NCI-H2196 treated with DMSO at 0.1 percent for 48 hours (cell line): ENCODE results near the gene EIF2D.
"Not testable (repeated sequence)": the region's sequence is repeated elsewhere in the genome, so short reads cannot be mapped to it uniquely, and the experiment has no call there.

Experiments used
- DNase-seq: peaks from one replicate; lab custom pipeline; 2025; ENCODE audit not compliant: unreplicated experiment; lab: John Stamatoyannopoulos, UW

The EIF2D gene

DNA sequence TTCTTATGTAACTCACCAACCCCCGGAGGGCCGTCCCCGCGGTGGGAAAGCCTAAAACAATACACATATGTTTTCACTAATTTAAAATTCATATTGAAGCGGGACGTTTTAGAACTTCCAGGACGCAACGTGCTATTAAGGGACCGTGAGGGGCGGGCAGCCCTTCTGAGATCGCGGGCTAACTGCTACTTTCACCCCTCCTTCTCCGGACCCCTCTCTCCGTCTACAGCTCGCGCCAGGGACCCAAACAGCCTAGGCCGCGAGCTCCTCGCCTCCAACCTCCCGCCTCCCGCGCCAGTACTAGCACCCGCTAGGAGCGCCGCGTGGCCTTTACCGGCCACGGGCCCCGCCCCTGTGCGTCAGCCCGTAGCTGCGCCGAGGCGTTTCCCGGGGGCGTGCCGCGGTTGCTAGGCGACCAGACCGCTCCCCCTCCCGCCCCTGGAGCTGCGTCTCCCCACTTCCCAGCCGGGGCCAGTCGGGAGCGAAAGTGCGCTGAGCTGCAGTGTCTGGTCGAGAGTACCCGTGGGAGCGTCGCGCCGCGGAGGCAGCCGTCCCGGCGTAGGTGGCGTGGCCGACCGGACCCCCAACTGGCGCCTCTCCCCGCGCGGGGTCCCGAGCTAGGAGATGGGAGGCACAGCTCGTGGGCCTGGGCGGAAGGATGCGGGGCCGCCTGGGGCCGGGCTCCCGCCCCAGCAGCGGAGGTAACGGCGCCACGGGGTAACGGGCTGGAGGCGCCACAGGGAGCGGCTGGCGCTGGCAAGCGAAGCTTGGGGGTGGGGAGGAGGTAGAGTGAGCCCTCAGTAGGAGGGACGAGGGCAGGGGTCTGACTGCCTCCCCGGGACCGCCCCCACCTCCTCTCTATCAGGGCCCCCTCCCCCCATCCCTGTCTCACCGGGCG, 23.1 kb upstream of the EIF2D start, which contains the start of gene DYRK3:
Gene DYRK3, plus strand, starts transcription at position 457 of the 898 bp plus-strand sequence. Its CDS starts 168 bp downstream, at position 625.
- peak; percentile 87 for DNase-seq

DNA sequence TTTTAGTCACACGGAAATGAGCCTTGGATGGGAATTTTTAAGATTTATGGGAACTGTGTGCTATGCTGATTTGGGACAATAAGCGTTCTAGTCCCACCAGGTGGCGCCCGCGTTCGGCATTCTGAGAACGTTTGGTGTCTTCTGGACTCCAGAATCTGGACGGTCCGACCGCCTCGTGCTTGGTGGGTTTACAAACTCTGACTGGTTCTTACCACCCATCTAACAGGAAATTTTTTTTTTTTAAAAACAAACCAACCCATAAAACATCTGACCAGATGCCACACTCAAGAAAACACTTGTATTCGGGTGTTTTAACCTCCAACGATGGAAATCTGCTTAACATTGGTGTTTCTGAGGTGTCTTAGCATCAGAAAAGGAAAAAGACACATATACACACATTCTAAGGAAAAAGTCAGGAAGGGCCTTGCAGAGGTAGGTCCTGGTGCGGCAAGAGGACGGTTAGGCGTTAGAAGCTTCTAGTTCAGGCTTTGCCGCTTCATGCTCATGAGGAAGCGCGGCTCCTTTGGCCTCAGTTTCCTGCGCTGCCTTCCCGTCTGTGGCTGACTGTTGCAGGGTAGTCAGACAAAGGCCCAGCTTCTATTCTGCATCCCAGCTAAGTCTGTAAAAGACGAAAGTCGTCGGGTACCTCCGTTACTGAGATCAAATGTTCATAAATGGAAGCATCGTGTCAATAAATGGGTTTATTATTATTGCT, 22.3 kb upstream of the EIF2D start:
- DNase-seq, result peak; percentile 65

DNA sequence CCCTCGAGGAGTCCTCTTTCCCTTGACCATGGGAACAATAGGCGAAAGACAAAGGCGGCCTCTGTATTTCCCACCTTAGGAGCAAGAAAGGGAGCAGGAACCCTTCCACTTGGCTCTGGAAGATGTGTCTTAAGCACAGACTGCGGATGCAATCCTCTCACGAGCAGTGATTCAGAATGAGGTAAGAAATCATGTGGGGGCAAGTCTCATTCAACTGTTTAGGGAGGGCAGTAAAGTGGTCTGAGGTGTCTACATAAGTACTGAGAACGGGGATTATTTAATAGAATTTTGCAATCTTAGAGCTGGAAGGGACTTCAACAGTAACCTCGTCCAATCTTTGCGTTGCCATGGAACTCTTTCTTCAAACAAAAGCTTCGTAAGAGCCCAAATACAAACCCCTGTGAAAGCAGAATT, 21.4 kb upstream of the EIF2D start:
- DNase-seq, result no peak

DNA sequence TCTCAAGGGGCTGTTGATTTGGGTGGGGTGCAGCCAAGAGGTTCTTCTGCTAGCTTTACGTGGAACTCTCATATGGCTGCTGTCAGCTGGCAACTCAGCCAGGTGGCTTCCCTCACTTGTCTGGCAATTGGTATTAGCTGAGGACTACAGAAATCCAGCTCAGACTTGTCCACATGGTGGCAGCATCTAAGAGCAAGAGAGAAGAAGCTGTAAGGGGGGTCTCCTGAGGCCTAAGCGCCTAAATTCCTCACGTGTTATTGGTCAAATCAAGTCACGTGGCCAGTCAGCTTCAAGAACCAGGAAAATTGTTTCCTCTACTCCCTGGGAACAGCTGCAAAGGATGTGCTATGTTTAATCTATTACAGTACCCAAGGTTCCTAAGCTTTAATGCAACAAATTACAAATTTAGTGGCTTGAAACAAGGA, 18.8 kb upstream of the EIF2D start:
- DNase-seq, result peak; percentile 62

DNA sequence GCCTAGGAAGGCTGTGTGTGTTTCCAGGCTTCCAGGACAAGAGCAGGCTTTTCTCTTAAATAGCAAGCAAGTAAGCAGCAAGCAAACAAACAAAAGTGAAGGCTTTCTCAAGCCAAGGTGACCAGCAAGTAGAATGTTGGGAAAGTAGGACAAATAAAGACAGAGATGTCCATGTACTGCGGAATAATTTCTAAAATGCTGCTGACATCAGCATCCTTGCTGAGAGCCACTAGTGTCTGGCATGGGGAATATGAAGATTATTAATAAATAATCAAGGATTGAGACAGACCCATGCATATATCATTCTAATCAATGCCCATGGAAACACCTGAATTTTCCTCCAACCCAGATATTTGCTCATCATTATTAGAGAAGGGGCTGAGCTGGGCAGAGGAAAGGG, 16.7 kb upstream of the EIF2D start:
- DNase-seq, result no peak

DNA sequence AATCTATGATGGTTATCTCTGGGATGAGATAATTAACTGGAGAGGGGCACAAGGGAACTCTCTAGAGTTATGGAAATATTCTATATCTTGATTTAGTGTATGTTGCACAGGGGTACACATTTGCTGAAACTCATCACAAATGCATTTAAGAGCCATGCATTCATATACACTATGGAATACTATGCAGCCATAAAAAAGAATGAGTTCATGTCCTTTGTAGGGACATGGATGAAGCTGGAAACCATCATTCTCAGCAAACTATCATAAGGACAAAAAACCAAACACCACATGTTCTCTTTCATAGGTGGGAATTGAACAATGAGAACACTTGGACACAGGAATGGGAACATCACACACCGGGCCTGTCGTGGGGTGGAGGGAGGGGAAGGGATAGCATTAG, 14.1 kb upstream of the EIF2D start:
- not testable (repeated sequence) for DNase-seq

DNA sequence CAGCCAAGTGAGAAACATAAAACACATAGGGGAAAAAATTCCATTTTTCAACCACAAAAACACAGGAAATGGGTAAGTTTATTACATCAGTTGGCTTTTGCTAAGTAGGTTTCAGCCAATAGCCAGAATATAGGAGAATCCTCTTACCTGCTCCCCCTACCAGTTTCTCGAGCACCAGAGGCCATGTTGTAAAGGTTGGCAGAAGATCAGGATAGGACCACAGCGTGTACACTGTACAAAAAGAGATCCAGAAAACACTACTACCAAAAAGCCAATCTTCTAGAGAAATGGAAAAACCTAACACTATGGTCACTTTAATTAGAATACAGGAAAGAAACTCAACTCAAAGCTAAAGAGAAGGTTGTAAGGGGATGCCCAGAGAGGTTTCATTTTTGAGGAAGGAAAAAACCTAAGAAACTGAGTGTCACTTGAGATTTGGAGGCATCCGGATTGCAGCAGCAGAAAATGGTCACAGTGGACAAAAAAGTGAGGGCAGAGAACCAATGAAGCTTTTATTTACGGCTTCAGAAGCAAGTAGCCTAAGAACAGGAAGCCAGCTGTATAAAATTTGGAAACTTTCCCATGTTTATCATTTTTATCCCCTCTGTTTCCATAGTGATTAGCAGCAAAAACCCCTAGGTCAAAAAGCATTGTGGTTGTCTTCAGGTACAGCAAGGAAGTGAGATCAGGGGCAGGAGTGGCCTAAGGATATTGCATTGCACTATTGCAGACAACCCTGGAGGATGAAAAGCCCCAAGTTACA, 2.9 kb downstream of the EIF2D start:
- DNase-seq, result no peak

DNA sequence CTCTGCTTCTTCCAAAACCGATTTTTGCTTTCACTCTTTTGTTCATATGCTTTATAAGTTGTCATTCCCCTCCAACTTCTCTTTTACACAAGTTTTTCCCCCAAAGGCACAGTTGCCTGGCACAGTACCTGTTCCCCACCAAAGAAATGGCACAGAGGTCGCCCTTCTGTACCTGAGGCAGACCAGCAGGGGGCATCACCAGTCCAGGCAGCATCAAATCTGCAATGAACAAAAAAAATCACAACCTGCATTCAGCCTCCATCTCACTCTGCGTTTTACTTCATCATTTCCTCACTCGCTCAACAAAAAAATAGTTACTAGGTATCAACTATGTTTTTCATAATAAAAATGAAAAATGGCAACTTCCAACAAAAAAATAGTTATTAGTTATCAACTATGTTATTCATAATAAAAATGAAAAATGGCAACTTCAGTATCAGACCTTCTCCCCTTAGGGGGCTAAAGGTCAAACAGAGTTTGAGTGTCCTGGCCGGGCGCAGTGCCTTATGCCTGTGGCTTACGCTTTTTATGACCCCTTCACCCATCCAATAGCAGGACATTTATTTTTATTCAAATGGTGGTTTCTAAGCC, 4.1 kb downstream of the EIF2D start:
- DNase-seq, result peak; percentile 17

DNA sequence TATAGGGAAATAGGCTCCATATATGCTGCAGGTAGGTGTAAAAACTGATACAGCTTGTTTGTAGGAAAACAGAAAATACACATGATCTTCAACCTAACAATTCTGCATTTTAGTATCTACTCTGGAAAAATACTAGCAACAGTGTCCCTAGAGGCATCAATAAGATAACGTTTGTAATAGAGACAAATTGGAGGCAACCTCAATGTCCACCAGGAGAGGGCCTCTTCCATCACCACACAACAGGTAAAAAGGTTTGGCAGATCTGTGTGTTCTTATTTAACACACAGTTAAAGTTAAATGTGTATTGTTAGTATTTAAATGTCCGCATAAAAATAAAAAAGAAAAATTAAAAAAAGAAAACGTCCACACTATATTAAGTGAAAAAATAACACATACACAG, 5.4 kb downstream of the EIF2D start:
- peak; percentile 31 for DNase-seq

DNA sequence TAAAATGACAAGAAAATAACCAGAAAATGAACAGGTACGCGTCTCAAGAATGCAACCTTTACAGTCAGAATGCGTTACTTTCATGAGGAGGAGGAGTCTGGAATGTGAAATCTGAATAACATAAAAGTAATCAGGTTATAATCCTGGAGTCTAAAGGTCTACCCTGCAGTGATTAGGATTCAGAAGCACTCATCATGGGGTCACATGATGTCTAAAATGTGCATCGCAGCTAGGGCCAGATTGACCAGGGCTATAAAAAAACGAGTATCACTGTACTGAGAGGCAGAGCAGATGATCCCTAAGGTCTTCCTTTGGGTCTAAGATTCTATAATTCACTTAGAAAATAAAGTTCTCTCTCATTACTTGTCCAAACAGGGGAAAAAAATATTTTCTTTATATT, 7.4 kb downstream of the EIF2D start:
- DNase-seq, result no peak

DNA sequence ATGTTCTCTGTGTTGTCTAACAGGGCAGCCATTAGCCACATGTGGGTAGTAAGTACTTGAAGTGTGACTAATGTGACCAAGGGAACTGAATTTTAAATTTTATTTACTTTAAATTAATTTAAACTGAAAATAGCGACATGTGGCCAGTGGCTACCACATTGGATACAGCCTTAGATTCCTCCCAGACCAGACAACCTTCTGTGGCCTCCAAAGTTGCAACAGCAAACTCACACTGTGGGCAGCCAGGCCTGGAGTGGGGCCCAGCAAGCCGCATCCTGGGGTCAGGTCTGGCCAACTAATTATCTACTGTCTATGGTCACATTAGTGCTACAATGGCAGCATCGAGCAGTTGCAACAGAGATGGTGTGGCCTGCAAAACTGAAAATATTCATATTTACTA, 11.7 kb downstream of the EIF2D start:
- no peak for DNase-seq

DNA sequence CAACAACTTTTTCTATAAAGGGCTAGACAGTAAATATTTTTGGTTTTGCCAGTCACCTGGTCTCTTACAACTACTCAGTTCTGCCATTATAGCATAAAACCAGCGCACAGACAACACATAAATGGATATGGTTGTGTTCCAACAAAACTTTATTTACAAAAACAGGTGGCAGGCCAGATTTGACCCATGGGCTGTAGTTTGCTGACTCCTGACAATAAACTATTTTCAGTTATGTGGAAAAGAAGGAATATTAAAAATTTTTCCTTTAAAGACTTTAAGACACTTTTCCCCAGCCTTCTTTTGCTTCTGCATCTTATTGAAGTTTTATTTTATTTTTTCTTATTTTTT, 16.0 kb downstream of the EIF2D start:
- DNase-seq, result no peak

DNA sequence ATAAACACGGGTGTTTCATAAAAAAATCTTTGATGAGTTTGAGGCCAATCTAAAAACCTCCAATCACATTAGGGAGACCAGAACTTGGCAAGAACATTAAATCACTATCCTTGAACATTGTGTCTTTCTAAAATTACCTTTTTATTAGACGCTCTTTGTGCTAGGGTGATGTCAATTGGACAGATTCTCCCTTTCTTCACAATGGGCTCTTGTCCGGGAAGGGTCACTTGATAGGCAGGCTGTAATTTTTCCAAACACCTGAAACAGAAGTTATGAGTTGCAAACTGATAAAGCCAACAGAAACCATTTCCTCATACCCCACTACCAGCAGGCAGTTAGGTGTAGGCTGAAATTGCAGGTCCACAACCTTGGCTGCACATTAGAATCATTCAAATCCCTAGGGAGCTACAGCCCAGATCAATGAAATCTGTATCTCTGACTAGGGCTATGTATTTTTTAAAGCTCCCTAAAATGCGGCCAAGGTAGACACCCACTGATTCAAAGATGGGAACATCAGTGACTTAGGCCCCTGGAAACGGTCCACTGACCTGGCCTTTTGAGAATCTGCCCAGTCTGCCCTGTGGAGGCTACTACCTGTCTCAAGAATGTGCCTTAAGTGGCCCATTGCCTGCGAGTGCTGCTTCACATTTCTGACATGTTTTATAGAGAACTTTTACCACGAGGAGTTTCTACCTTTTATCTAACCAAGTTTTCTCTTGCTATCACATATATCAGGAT, 16.5 kb downstream of the EIF2D start:
- no peak for DNase-seq

DNA sequence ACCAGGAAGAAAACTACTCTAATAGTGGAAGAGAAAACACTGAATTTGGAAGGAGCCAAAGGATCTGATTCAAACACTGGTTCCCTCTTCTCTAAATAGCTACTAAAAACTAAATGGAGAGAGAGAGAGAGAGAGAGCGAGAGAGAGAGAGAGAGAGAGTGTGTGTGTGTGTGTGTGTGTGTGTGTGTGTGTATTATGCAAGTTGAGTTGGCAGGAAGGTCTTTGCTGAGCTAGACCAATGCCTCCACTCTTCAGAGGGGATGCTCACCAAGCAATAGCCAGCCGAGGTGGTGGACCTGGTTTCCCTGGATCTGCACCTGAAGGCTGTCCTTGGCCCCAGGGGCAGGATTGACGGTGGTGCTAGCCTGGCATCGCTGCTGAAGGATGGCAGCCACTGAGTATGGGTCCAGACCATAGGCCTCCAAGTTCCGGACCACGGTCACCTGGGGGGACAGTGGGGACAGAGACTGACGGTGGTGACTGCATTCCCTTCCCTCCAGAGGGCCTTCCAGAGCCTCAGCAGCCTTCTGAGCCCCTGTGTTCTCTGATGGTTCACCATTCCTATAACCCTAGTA, 18.8 kb downstream of the EIF2D start:
- DNase-seq, result no peak

DNA sequence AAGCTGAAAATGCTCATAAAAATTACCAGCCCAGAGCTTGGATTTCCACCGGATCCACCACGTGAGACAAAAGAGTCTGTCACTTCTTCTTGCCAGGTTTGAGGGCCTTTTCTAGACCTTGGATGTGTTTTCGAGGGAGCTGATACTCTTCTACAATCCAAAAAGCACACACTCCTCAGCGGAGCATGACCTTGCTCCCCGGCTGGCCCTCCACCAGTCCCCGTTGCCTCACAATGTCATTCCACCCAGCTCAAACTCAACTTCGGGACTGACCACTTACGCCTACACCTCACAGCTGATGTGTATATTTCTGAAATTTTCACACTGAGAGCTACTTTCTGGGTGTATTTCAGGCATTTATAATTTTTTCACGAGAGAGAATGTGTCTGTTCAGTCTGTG, 20.6 kb downstream of the EIF2D start:
- DNase-seq, result no peak

DNA sequence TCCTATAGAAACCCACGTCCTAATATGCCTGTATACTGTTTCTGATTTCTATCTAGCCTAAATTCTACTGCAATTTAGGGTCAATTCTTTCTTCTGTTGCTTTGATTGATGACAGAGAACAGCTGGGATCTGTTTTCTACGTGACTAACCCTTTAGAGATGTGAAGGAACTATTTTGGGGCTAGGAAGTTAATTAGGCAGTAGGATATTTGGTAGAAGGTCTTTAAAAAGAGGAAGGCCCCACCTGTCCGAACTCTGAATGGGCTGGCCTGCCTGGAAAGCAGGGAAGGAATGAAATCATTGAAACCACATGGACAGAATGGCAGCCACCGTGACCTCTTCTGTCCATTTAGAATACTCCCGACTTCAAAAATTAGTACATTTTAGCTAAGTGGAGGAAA, 21.0 kb downstream of the EIF2D start:
- no peak for DNase-seq

DNA sequence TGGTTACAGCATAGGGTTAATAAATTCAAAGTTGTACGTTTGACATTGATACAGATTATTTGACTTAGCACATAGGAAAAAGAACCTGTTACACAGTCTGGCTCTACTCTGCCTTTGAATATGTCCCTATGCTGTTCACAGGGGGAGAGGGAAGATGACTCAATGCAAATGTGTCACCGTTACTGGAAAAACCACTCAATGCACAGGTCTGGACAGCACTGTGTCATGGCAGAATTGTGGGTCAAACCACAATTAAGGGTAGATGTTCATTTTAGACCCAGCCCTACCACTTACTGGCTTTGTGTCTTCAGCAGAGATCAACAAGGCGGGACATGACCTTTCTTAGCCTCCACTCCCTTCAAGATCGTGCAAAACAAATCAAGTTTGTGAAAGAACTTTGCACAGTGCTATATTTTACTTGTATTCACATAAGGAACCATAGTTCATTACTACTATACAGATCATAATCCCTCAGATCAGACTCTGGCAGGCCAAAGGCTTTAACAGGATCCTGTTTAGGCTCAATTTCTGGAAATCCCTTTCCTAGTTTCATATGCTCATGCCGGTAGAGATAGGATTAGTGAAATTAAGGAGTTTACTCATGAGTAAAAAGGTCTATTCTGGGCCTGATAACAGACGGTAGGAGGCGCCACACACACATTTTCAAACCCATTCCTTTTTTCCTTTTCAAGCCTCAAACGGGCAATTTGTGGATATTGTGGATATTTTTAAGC, 22.1 kb downstream of the EIF2D start:
- DNase-seq, result no peak

DNA sequence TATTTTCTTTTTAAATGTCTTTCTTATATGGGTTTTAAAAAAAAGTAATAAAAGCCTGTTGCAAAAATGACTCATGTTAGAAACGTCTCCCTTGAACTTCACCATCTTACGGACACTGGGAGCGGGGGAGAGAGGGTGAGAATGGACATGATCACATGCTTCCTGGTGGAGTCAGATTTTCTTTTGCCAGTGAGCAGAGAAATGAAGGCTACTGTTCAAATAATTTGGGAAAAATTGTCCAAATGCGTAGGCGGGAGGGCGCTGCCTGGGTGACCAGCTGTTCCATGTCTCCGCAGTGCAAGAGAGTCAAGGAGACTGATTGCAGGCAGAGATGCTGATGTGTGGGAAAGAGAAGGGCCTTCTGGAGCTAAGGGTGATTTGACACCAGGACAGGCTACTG, 23.1 kb downstream of the EIF2D start:
- DNase-seq, result no peak

DNA sequence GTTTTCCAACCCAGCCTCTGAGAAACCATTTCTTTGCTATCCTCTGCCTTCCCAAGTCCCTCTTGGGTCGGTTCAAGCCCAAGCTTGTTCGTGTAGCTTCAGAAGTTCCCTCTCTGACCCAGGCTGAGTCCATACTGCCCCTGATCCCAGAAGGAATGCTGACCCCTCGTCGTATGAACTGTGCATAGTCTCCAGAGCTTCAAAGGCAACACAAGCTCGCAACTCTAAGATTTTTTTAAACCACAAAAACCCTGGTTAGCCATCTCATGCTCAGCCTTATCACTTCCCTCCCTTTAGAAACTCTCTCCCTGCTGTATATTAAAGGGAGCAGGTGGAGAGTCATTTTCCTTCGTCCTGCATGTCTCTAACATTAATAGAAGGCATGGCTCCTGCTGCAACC, 23.8 kb downstream of the EIF2D start:
- DNase-seq, result no peak

DNA sequence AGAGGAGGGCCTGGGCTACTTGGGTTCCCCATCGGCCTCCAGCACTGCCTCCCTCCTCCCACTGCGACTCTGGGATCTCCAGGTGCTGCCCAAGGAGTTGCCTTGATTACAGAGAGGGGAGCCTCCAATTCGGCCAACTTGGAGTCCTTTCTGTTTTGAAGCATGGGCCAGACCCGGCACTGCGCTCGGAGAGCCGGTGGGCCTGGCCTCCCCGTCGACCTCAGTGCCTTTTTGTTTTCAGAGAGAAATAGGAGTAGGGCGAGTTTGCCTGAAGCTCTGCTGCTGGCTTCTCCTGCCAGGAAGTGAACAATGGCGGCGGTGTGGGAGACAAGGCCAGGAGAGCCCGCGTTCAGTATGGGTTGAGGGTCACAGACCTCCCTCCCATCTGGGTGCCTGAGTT, 24.4 kb downstream of the EIF2D start:
- no peak for DNase-seq
